Caki2 (cell line): ENCODE results near the gene UBE2G2. TPM values are rescaled to one million over a fixed set of nuclear protein-coding genes. Genes with fewer than 3 reads are reported as not detected.
"Not testable (repeated sequence)": the region's sequence is repeated elsewhere in the genome, so short reads cannot be mapped to it uniquely, and the experiment has no call there.

Experiments used
- DNase-seq: peaks from one replicate; pipeline ENCODE4 v3.0.0-alpha.2; 2015; ENCODE audit warnings: low read depth
- in situ Hi-C: cut with HindIII; loops from 2 replicates; pipeline ENCODE4 v1.10.0; 2016; ENCODE audit warnings: low sequenced_read_pairs, low pct_unique_long_range_greater_than_20kb, mixed read lengths
- total RNA-seq: library from RNA; depleted of rRNA; stranded (reverse); fragments of >200 nt; shearing (Covaris generic); gene quantifications from 2 replicates; pipeline ENCODE4 v1.2.3, GENCODE V29; 2014; ENCODE audit warnings: low replicate concordance

Gene UBE2G2
- total RNA-seq, 1 experiment from 2014 or later, result 43.8 TPM

- no peak for DNase-seq
- in situ Hi-C loops, result no loop called here
Observed at GRCh38 chr21:44838039-44838895, 36.6 kb upstream of the UBE2G2 start.

- in situ Hi-C loops, result no loop called here
- DNase-seq, result no peak
Observed at GRCh38 chr21:44837537-44837936, 35.9 kb upstream of the UBE2G2 start.

DNA sequence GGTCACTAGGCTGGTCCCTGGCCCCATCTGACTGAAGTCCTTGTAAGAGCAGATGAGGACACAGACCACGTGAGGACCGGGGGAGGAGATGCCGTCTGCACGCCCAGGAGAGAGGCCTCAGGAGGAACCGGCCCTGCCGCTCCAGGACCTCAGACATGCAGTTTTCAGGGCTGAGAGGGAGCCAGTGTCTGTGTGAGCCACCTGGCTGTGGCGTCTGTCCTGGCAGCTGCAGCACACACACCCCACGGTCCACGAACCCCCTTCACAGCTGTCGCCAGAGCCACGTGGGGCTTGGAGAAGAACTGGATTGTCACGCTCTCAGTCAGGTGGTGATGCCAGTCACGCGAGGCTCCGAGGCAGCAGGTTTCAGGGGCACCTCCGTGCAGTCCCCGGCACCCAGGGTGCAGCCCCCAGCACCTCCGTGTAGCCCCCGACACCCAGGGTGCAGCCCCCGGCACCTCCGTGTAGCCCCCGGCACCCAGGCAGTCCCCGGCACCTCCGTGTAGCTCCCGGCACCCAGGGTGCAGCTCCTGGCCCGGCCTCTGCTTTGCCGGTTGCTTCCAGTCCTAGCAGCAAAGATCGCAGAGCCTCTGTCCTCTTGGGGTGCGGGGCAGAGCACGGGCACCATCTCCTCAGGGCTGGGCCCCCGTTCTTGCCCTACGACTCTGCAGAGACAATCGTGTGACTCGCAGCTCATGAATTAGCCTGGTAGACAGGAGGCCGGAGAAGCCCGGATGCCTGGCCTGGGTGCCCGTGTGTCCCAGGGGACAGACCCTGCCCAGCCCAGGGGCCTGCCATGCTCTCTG is 35.2 kb upstream of the UBE2G2 start:
- no peak for DNase-seq
- in situ Hi-C loops, result no loop called here

- in situ Hi-C loops, result no loop called here
- DNase-seq, result no peak
Observed at GRCh38 chr21:44836349-44836665, 34.7 kb upstream of the UBE2G2 start.

- in situ Hi-C loops, result no loop called here
- DNase-seq, result no peak
Observed at GRCh38 chr21:44835647-44835973, 34.0 kb upstream of the UBE2G2 start.

DNA sequence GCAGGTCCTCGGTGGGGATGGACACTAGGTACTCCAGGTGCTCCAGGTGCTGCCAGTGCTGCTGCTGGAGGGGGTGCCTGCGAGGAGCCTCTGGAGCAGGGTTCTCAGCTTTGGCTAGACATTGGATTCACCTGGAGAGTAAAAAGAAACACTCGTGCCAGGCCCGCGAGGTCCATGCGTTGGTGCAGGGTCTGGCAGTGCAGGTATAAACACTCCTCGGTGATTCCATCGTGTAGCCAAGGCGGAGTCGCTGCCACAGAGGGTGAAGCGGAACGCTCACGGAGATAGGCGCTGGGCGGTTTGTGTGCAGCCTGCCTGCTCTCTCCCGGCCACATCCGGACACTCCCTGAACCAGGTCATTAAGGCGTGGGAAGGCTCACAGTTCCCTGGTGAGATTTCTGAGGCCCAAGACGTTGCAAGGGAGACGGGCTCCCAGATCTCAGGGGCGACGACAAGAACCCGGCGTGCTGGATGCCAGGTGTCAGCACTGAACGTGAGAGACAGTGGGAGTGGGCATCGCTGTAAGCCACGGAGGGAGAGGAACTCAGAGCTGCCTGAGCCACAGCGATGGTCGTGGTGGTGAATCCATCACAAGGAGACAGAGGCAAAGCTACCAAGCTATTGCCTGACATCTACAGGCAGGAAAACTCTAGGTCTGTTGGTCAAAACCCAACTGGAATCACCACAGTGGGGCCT is 33.5 kb upstream of the UBE2G2 start:
- in situ Hi-C loops, result no loop called here
- no peak for DNase-seq

DNA sequence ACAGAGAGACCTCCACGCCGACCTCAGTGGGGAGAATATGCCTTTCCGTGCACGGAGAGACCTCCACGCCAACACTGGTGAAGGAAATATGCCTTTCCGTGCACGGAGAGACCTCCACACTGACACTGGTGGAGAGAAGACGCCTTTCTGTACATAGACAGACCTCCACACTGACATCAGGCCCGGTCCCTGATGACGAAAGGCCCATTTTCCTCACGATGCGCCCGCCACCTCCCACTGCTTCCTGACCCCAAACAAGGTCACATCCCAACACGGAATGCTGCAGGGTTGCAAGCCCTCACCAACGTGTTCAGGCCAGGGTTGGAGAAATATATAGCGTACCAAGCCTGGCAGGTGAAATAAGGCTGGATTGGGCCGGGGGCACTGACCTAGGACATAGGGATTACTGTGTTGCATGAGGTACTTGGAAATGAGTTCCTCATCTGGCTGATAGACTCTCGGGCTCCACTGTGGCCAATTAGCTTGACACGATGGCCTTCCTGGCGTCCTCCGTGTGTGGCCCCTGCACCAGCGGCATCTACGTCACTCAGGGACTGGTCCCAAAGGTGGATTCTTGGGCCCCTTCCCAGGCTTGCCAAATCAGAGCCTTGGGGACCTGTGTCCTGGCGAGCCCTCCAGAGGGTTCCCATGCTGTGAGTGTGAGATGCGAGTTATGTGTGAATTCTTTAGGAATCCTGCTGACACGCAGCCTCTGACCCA is 32.8 kb upstream of the UBE2G2 start:
- no peak for DNase-seq
- in situ Hi-C loops, result no loop called here

- in situ Hi-C loops, result no loop called here
Observed at GRCh38 chr21:44833663-44834062, 32.0 kb upstream of the UBE2G2 start.

DNA sequence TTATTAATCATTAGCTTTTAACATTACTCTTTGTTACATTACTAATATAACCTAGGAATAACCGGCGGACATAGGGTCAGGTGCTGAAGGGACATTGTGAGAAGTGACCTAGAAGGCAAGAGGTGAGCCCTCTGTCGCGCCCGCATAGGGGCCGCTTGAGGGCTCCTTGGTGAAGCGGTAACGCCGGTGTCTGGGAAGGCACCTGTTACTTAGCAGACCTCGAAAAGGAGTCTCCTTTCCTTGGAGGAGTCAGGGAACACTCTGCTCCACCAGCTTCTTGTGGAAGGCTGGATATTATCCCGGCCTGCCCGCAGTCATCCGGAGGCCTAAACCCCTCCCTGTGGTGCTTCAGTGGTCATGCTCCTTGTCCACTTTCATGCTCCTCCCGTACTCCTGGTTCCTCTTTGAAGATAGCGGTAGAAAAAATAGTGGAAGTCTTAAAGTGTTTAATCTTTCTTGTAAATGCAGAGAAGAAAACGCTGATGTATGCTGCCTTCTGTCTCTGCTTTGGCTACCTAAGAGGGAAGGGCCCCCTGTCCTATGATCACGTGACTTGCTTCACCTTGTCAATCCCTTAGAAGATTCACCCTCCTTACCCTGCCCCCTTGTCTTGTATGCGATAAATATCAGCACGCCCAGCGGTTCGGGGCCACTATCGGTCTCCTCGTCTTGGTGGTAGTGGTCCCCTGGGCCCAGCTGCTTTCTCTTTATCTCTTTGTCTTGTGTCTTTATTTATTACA is 31.1 kb upstream of the UBE2G2 start:
- in situ Hi-C loops, DNase-seq: not testable (repeated sequence)

More at GRCh38 chr21:44833663-44834062, 32.0 kb upstream of the UBE2G2 start:
- DNase-seq, result no peak

GRCh38 chr21:44831227-44831860 is 29.7 kb upstream of the UBE2G2 start:
- in situ Hi-C loops, result no loop called here
- no peak for DNase-seq

- in situ Hi-C loops, result no loop called here
- no peak for DNase-seq
Observed at GRCh38 chr21:44829507-44830092, 28.0 kb upstream of the UBE2G2 start.

DNA sequence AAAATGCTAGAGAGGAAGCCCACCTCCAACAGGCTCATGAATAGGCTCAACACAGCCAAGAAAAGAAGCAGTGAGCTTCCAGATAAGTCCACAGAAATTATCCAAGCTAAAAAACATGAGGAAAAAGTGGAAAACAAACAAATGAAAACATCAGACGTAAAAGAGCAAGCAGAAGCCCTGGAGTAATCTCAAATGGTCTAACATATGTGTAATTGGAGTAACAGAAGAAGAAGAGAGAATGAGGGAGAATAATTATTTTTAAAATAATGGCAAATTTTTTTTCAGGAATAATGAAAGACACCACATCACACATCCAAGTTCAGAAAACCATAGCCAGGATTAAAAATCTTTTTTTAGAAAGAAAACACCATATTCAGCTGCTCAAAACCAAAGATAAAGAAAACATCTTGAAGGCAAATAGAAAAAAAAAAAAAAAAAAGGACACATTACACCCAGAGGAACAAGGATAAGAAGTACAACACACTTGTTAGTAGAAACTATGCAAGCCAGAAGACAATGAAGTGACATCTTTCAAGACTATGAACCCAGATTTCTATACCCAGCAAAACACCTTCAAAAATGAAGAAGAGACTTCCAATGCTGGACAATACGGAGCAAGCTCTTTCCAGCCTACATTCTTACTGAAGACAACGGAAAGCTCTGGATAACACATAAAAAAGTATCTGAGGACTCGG is 26.9 kb upstream of the UBE2G2 start:
- in situ Hi-C loops, result no loop called here
- DNase-seq, result no peak

DNA sequence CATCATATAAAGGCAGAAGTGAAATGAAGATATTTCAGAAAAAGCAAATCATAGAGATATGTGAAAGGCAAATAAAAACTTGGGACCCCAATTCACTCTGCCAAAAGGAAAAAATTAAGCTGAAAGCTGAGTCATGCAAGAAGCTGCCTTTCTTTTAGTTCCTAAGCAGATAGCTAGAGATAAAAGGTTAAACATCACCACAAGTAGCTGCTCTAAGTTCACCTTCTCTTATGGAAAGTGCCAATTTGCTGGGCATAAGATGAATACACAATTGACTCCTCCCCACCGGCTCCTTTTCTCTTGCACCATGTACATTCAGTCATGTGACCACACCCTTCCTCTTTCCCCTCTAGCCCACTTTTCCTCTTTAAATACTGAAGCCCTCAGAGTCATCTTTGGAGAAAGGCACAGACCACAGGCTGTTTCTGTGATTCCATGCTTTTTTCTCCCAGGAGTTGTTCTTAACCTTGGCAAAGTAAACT is 21.6 kb upstream of the UBE2G2 start:
- peak; percentile 24 for DNase-seq
- in situ Hi-C loops, result loop anchor here (25.0 kb wide), 1 partner anchor 314 kb away; no protein-coding TSS in a partner anchor

DNA sequence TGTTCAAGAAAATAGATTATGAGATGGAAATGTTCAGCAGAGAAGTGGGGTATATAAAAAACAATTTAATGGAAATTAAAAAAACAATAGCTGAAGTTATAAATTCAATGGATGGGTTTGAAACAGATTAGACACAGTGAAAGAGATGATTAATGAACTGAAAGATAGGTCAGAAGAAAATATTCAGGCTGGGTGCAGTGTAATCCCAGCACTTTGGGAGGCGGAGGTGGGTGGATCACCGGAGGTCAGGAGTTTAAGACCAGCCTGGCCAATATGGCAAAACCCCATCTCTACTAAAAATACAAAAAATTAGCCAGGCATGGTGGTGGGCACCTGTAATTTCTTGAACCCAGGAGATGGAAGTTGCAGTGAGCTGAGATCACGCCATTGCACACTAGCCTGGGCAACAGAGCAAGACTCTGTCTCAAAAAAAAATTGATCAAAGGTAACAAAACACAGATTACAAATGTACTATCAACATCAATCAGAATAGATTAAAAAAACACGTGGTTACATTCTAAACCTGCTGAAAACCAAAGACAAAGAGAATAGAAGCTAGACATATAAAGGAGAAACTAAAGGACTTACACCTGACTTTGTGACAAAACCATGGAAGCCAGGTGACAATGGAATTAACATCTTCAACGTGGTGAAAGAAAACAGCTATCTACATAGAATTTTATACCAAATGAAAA is 21.0 kb upstream of the UBE2G2 start:
- peak; percentile 33 for DNase-seq
- in situ Hi-C loops, result loop anchor here (25.0 kb wide), 1 partner anchor 315 kb away; no protein-coding TSS in a partner anchor

GRCh38 chr21:44820851-44821250 is 19.2 kb upstream of the UBE2G2 start:
- in situ Hi-C loops, result loop anchor here (25.0 kb wide), 1 partner anchor 316 kb away; no protein-coding TSS in a partner anchor

More at GRCh38 chr21:44820851-44821250, 19.2 kb upstream of the UBE2G2 start:
- no peak for DNase-seq
